ENCODE results near the gene PRR7.
"Not testable (repeated sequence)": the region's sequence is repeated elsewhere in the genome, so short reads cannot be mapped to it uniquely, and the experiment has no call there.

Gene PRR7

GRCh38 chr5:177470759-177471536 lies 24.3 kb downstream of the PRR7 start:
- peak; percentile 75 for DNase-seq

- no peak for DNase-seq
Measured at GRCh38 chr5:177471610-177472356, 25.2 kb downstream of the PRR7 start.

GRCh38 chr5:177472460-177473442 lies 26.1 kb downstream of the PRR7 start:
- DNase-seq: peak; percentile 85

GRCh38 chr5:177473443-177474001 lies 26.9 kb downstream of the PRR7 start, which contains the start of gene DBN1:
DBN1 (minus strand) TSS chr5:177473634; CDS start chr5:177473521, 113 bp downstream.
- DNase-seq: peak; percentile 97

GRCh38 chr5:177474002-177474476 lies 27.4 kb downstream of the PRR7 start:
- no peak for DNase-seq

- no peak for DNase-seq
Measured at GRCh38 chr5:177474846-177475562, 28.4 kb downstream of the PRR7 start.

- no peak for DNase-seq
Measured at GRCh38 chr5:177475563-177476427, 29.2 kb downstream of the PRR7 start.

- no peak for DNase-seq
Measured at GRCh38 chr5:177476531-177477233, 30.1 kb downstream of the PRR7 start.

GRCh38 chr5:177477701-177478477 lies 31.3 kb downstream of the PRR7 start:
- no peak for DNase-seq

- DNase-seq: no peak
Measured at GRCh38 chr5:177478711-177479646, 32.4 kb downstream of the PRR7 start.

- DNase-seq: no peak
Measured at GRCh38 chr5:177479774-177480173, 33.2 kb downstream of the PRR7 start.

GRCh38 chr5:177482359-177482795 lies 35.8 kb downstream of the PRR7 start:
- DNase-seq: no peak

- no peak for DNase-seq
Measured at GRCh38 chr5:177483042-177483441, 36.4 kb downstream of the PRR7 start.

- DNase-seq: no peak
Measured at GRCh38 chr5:177483994-177484901, 37.6 kb downstream of the PRR7 start.

- no peak for DNase-seq
Measured at GRCh38 chr5:177484902-177485549, 38.4 kb downstream of the PRR7 start.

- DNase-seq: not testable (repeated sequence)
Measured at GRCh38 chr5:177485753-177486152, 39.1 kb downstream of the PRR7 start.

Data from 8988T (cell line).